HG03139 (cell line): ENCODE measurements around the gene DEFB124.
"Not testable (repeated sequence)": the region's sequence is repeated elsewhere in the genome, so short reads cannot be mapped to it uniquely, and the experiment has no call there.

Source experiments
- ATAC-seq: cut with Tn5 transposase; IDR thresholded peaks from one replicate; pipeline ENCODE4 v1.9.1; 2021; ENCODE audit not compliant: unreplicated experiment

The DEFB124 gene

GRCh38 chr20:31489152-31489551 is 14.2 kb upstream of the DEFB124 start:
- no peak for ATAC-seq

- ATAC-seq: no peak
Measured at GRCh38 chr20:31488115-31488514, 13.2 kb upstream of the DEFB124 start.

- no peak for ATAC-seq
Measured at GRCh38 chr20:31485450-31486339, 10.8 kb upstream of the DEFB124 start.

GRCh38 chr20:31484001-31484400 is 9.1 kb upstream of the DEFB124 start:
- ATAC-seq: no peak

- no peak for ATAC-seq
Measured at GRCh38 chr20:31476643-31477215, 1.8 kb upstream of the DEFB124 start.

GRCh38 chr20:31476294-31476585 is 1.3 kb upstream of the DEFB124 start:
- ATAC-seq: no peak

GRCh38 chr20:31475472-31476293 is 756 bp upstream of the DEFB124 start:
- ATAC-seq: no peak

- ATAC-seq: no peak
Measured at GRCh38 chr20:31474097-31474436, 860 bp downstream of the DEFB124 start.

- ATAC-seq: no peak
Measured at GRCh38 chr20:31473331-31474096, 1.4 kb downstream of the DEFB124 start.

- no peak for ATAC-seq
Measured at GRCh38 chr20:31472395-31473330, 2.3 kb downstream of the DEFB124 start.

- ATAC-seq: not testable (repeated sequence)
Measured at GRCh38 chr20:31470946-31471345, 4.0 kb downstream of the DEFB124 start.

GRCh38 chr20:31454361-31454760 is 20.6 kb downstream of the DEFB124 start:
- ATAC-seq: no peak

- ATAC-seq: no peak
Measured at GRCh38 chr20:31452575-31452974, 22.4 kb downstream of the DEFB124 start.

GRCh38 chr20:31449511-31450414 is 25.2 kb downstream of the DEFB124 start:
- ATAC-seq: no peak

- ATAC-seq: no peak
Measured at GRCh38 chr20:31446084-31446819, 28.7 kb downstream of the DEFB124 start.

GRCh38 chr20:31440012-31440659 is 34.8 kb downstream of the DEFB124 start, which contains the start of gene DEFB123:
Gene DEFB123, plus strand, starts transcription at chr20:31440632. Its CDS starts 67 bp downstream, at chr20:31440699.
- ATAC-seq: no peak

GRCh38 chr20:31430568-31431115 is 44.3 kb downstream of the DEFB124 start:
- no peak for ATAC-seq
